Effector CD4-positive, alpha-beta T cell (primary cell): ENCODE data around the gene HMGCL.
"Not testable (repeated sequence)": the region's sequence is repeated elsewhere in the genome, so short reads cannot be mapped to it uniquely, and the experiment has no call there.

Experiments
- DNase-seq: peaks from one replicate; pipeline ENCODE4 v3.0.0-alpha.2; 2020

Gene HMGCL

GRCh38 chr1:23825762-23826522 is 713 bp upstream of the HMGCL start:
- DNase-seq, result no peak

- no peak for DNase-seq
Measured at GRCh38 chr1:23824711-23825075, 536 bp downstream of the HMGCL start.

- no peak for DNase-seq
Measured at GRCh38 chr1:23823767-23824166, 1.5 kb downstream of the HMGCL start.

- no peak for DNase-seq
Measured at GRCh38 chr1:23817633-23818032, 7.6 kb downstream of the HMGCL start.

GRCh38 chr1:23816906-23817305 is 8.3 kb downstream of the HMGCL start:
- DNase-seq, result no peak

GRCh38 chr1:23816361-23816760 is 8.9 kb downstream of the HMGCL start:
- DNase-seq, result no peak

- DNase-seq, result no peak
Measured at GRCh38 chr1:23814016-23814415, 11.2 kb downstream of the HMGCL start.

- DNase-seq, result peak; percentile 38
Measured at GRCh38 chr1:23810818-23811540, 14.2 kb downstream of the HMGCL start.

- peak; percentile 74 for DNase-seq
Measured at GRCh38 chr1:23809751-23810171, 15.5 kb downstream of the HMGCL start.

- no peak for DNase-seq
Measured at GRCh38 chr1:23807453-23807852, 17.8 kb downstream of the HMGCL start.

GRCh38 chr1:23806280-23806679 is 18.9 kb downstream of the HMGCL start:
- DNase-seq, result no peak

- no peak for DNase-seq
Measured at GRCh38 chr1:23805025-23805424, 20.2 kb downstream of the HMGCL start.

- DNase-seq, result no peak
Measured at GRCh38 chr1:23804183-23804835, 20.9 kb downstream of the HMGCL start.

GRCh38 chr1:23803674-23804073 is 21.6 kb downstream of the HMGCL start:
- no peak for DNase-seq

- not testable (repeated sequence) for DNase-seq
Measured at GRCh38 chr1:23802809-23803342, 22.4 kb downstream of the HMGCL start.

GRCh38 chr1:23801876-23802275 is 23.4 kb downstream of the HMGCL start:
- DNase-seq, result no peak

GRCh38 chr1:23801338-23801748 is 23.9 kb downstream of the HMGCL start:
- DNase-seq, result no peak

- DNase-seq, result peak; percentile 94
Measured at GRCh38 chr1:23800400-23801337, 24.6 kb downstream of the HMGCL start, which contains the start of gene GALE. Gene GALE (minus strand): TSS chr1:23800754. CDS start chr1:23799007, 1,747 bp downstream.

GRCh38 chr1:23799570-23800399 is 25.4 kb downstream of the HMGCL start:
- DNase-seq, result no peak

- DNase-seq, result no peak
Measured at GRCh38 chr1:23799255-23799569, 26.0 kb downstream of the HMGCL start.

- no peak for DNase-seq
Measured at GRCh38 chr1:23798662-23799142, 26.5 kb downstream of the HMGCL start.
